Limb (tissue), 2 donors: ENCODE results near the gene SMG6.

Experiments
- DNase-seq, 2 donors: peaks; one replicate each; pipeline ENCODE4 v3.0.0-alpha.2; 2016; ENCODE audit errors: extremely low spot score in 2 of 2

The SMG6 gene

GRCh38 chr17:2033153-2033552 lies 270.4 kb downstream of the SMG6 start:
- no peak for DNase-seq

GRCh38 chr17:2030779-2031163 lies 272.8 kb downstream of the SMG6 start:
- no peak for DNase-seq

GRCh38 chr17:2029911-2030778 lies 273.4 kb downstream of the SMG6 start, which contains the start of gene DPH1:
TSS of gene DPH1 (plus strand) at chr17:2030153. CDS start at chr17:2030170, 17 bp downstream.
- DNase-seq, result peak; percentile 85 to 90

- DNase-seq, result no peak
Observed at GRCh38 chr17:2028737-2029136, 274.8 kb downstream of the SMG6 start.

GRCh38 chr17:2028234-2028614 lies 275.4 kb downstream of the SMG6 start:
- no peak for DNase-seq

GRCh38 chr17:2027528-2028233 lies 275.9 kb downstream of the SMG6 start:
- DNase-seq, result no peak

- peak; percentile 57 to 82 for DNase-seq
Observed at GRCh38 chr17:2025622-2026309, 277.8 kb downstream of the SMG6 start.

- DNase-seq, result peak; percentile 55 to 80
Observed at GRCh38 chr17:2025220-2025621, 278.4 kb downstream of the SMG6 start, which contains the start of gene RTN4RL1. TSS of gene RTN4RL1 (minus strand) at chr17:2025334. CDS start at chr17:2024865, 469 bp downstream.

GRCh38 chr17:2024572-2025219 lies 278.9 kb downstream of the SMG6 start:
- no peak for DNase-seq

- DNase-seq, result peak in 1 of 2 donors; percentile 78
Observed at GRCh38 chr17:2023692-2024571, 279.7 kb downstream of the SMG6 start.

GRCh38 chr17:2023256-2023655 lies 280.3 kb downstream of the SMG6 start:
- DNase-seq, result no peak

GRCh38 chr17:2022647-2023240 lies 280.8 kb downstream of the SMG6 start:
- DNase-seq, result no peak

- no peak for DNase-seq
Observed at GRCh38 chr17:2020721-2021120, 282.9 kb downstream of the SMG6 start.

- no peak for DNase-seq
Observed at GRCh38 chr17:2019723-2020122, 283.9 kb downstream of the SMG6 start.

- no peak for DNase-seq
Observed at GRCh38 chr17:2018716-2019510, 284.7 kb downstream of the SMG6 start.

- DNase-seq, result no peak
Observed at GRCh38 chr17:2017274-2017941, 286.2 kb downstream of the SMG6 start.

GRCh38 chr17:2016494-2016893 lies 287.1 kb downstream of the SMG6 start:
- no peak for DNase-seq

GRCh38 chr17:2015314-2015713 lies 288.3 kb downstream of the SMG6 start:
- no peak for DNase-seq

- DNase-seq, result no peak
Observed at GRCh38 chr17:2013994-2014317, 289.6 kb downstream of the SMG6 start.
